ENCODE results near the gene CPEB3. TPM values are rescaled to one million over a fixed set of nuclear protein-coding genes. Genes with fewer than 3 reads are reported as not detected.

Gene CPEB3
- total and polyA plus RNA-seq, 2 donors (not counting 1 experiment from before 2014, with no cell fraction given): 0.37 to 0.66 TPM

GRCh38 chr10:92052741-92053140 lies 238.1 kb downstream of the CPEB3 start:
- Histone ChIP-seq H4K20me1 (ENCODE audit: control insufficient read depth, extremely low read depth, insufficient read depth, low read length) (no peaks in the 10 kb centered on the region), H3K9me3 (ENCODE audit: control insufficient read depth, insufficient read depth, low read depth, low read length) (no peaks in the 10 kb centered on the region), H3K4me3 (replicated peaks in 1 of 4; ENCODE audit: control extremely low read depth in 1 of 4, insufficient read depth in 1 of 4, low read depth in 3 of 4, low read length in 4 of 4) (no peak overlapping the region), H3K27me3 (ENCODE audit: control insufficient read depth, insufficient read depth, low read length) (no peaks in the 10 kb centered on the region), H3K9ac (ENCODE audit: insufficient read depth, low read length) (no peak overlapping the region), H3K4me1 (ENCODE audit: control insufficient read depth, extremely low read depth, insufficient read depth, low read length) (no peaks in the 10 kb centered on the region), H2AFZ (ENCODE audit: low read length) (no peak overlapping the region), H3K4me2 (ENCODE audit: extremely low read depth, insufficient read depth, low read length) (no peak overlapping the region), H3K27ac (ENCODE audit: insufficient read depth, low read length) (no peak overlapping the region), H3K36me3 (ENCODE audit: control insufficient read depth, insufficient read depth, low read length) (no peaks in the 10 kb centered on the region), H3K79me2 (ENCODE audit: control insufficient read depth, insufficient read depth, low read length) (no peaks in the 10 kb centered on the region)
- DNase-seq (ENCODE audit: low read depth in 2 of 2): no peak
- TF ChIP-seq EZH2 (IDR thresholded peaks at IDR 0.05; ENCODE audit: low read length, missing control alignments): no peak
- no peak for TF ChIP-seq CTCF (conservative IDR thresholded peaks at IDR 0.05 in 1 of 2, IDR thresholded peaks at IDR 0.05 in 1 of 2; ENCODE audit: low read depth in 1 of 2, low read length in 2 of 2)

- no peak overlapping the region for H3K4me3 ChIP-seq (replicated peaks in 1 of 4; ENCODE audit: control extremely low read depth in 1 of 4, insufficient read depth in 1 of 4, low read depth in 3 of 4, low read length in 4 of 4)
- DNase-seq (ENCODE audit: low read depth in 2 of 2): no peak
- H4K20me1 ChIP-seq (ENCODE audit: control insufficient read depth, extremely low read depth, insufficient read depth, low read length): no peaks in the 10 kb centered on the region
These were observed 238.8 kb downstream of the CPEB3 start for GRCh38 chr10:92052088-92052487.

GRCh38 chr10:92047215-92047614 lies 243.7 kb downstream of the CPEB3 start:
- Histone ChIP-seq H3K9ac (ENCODE audit: insufficient read depth, low read length) (no peak overlapping the region), H3K27me3 (ENCODE audit: control insufficient read depth, insufficient read depth, low read length) (no peaks in the 10 kb centered on the region), H2AFZ (ENCODE audit: low read length) (no peak overlapping the region), H3K4me1 (ENCODE audit: control insufficient read depth, extremely low read depth, insufficient read depth, low read length) (no peaks in the 10 kb centered on the region), H4K20me1 (ENCODE audit: control insufficient read depth, extremely low read depth, insufficient read depth, low read length) (no peaks in the 10 kb centered on the region), H3K27ac (ENCODE audit: insufficient read depth, low read length) (no peak overlapping the region), H3K9me3 (ENCODE audit: control insufficient read depth, insufficient read depth, low read depth, low read length) (no peaks in the 10 kb centered on the region), H3K4me3 (replicated peaks in 1 of 4; ENCODE audit: control extremely low read depth in 1 of 4, insufficient read depth in 1 of 4, low read depth in 3 of 4, low read length in 4 of 4) (no peak overlapping the region), H3K4me2 (ENCODE audit: extremely low read depth, insufficient read depth, low read length) (no peak overlapping the region), H3K79me2 (ENCODE audit: control insufficient read depth, insufficient read depth, low read length) (no peaks in the 10 kb centered on the region), H3K36me3 (ENCODE audit: control insufficient read depth, insufficient read depth, low read length) (no peaks in the 10 kb centered on the region)
- no peak for DNase-seq (ENCODE audit: low read depth in 2 of 2)
- TF ChIP-seq CTCF (conservative IDR thresholded peaks at IDR 0.05 in 1 of 2, IDR thresholded peaks at IDR 0.05 in 1 of 2; ENCODE audit: low read depth in 1 of 2, low read length in 2 of 2): no peak
- no peak for TF ChIP-seq EZH2 (IDR thresholded peaks at IDR 0.05; ENCODE audit: low read length, missing control alignments)

More at GRCh38 chr10:92052088-92052487, 238.8 kb downstream of the CPEB3 start:
- Histone ChIP-seq H3K4me1 (ENCODE audit: control insufficient read depth, extremely low read depth, insufficient read depth, low read length) (no peaks in the 10 kb centered on the region), H3K9ac (ENCODE audit: insufficient read depth, low read length) (no peak overlapping the region), H3K4me2 (ENCODE audit: extremely low read depth, insufficient read depth, low read length) (no peak overlapping the region), H3K27ac (ENCODE audit: insufficient read depth, low read length) (no peak overlapping the region), H3K79me2 (ENCODE audit: control insufficient read depth, insufficient read depth, low read length) (no peaks in the 10 kb centered on the region), H3K27me3 (ENCODE audit: control insufficient read depth, insufficient read depth, low read length) (no peaks in the 10 kb centered on the region), H3K36me3 (ENCODE audit: control insufficient read depth, insufficient read depth, low read length) (no peaks in the 10 kb centered on the region), H2AFZ (ENCODE audit: low read length) (no peak overlapping the region), H3K9me3 (ENCODE audit: control insufficient read depth, insufficient read depth, low read depth, low read length) (no peaks in the 10 kb centered on the region)
- no peak for TF ChIP-seq EZH2 (IDR thresholded peaks at IDR 0.05; ENCODE audit: low read length, missing control alignments)
- no peak for TF ChIP-seq CTCF (conservative IDR thresholded peaks at IDR 0.05 in 1 of 2, IDR thresholded peaks at IDR 0.05 in 1 of 2; ENCODE audit: low read depth in 1 of 2, low read length in 2 of 2)
